ENCODE data around the gene AKT3.
"Not testable (repeated sequence)": the region's sequence is repeated elsewhere in the genome, so short reads cannot be mapped to it uniquely, and the experiment has no call there.

The AKT3 gene

GRCh38 chr1:243841507-243841906 is 8.5 kb downstream of the AKT3 start:
- ATAC-seq: no peak

GRCh38 chr1:243837907-243838535 is 12.0 kb downstream of the AKT3 start:
- peak; percentile 93 to 95 for ATAC-seq

GRCh38 chr1:243834130-243834529 is 15.9 kb downstream of the AKT3 start:
- no peak for ATAC-seq

- no peak for ATAC-seq
Observed at GRCh38 chr1:243831463-243831862, 18.6 kb downstream of the AKT3 start.

- no peak for ATAC-seq
Observed at GRCh38 chr1:243827206-243827605, 22.8 kb downstream of the AKT3 start.

GRCh38 chr1:243824907-243825306 is 25.1 kb downstream of the AKT3 start:
- not testable (repeated sequence) for ATAC-seq

- no peak for ATAC-seq
Observed at GRCh38 chr1:243821177-243821680, 28.8 kb downstream of the AKT3 start.

GRCh38 chr1:243819438-243819839 is 30.6 kb downstream of the AKT3 start:
- no peak for ATAC-seq

- no peak for ATAC-seq
Observed at GRCh38 chr1:243818978-243819377, 31.1 kb downstream of the AKT3 start.

- ATAC-seq: no peak
Observed at GRCh38 chr1:243814718-243815117, 35.3 kb downstream of the AKT3 start.

- ATAC-seq: not testable (repeated sequence)
Observed at GRCh38 chr1:243807346-243807745, 42.7 kb downstream of the AKT3 start.

GRCh38 chr1:243806310-243806709 is 43.7 kb downstream of the AKT3 start:
- peak in 1 of 2 donors; percentile 24 for ATAC-seq

GRCh38 chr1:243802736-243803135 is 47.3 kb downstream of the AKT3 start:
- ATAC-seq: no peak

GRCh38 chr1:243801378-243801777 is 48.7 kb downstream of the AKT3 start:
- no peak for ATAC-seq

GRCh38 chr1:243799908-243800307 is 50.1 kb downstream of the AKT3 start:
- no peak for ATAC-seq

- ATAC-seq: peak; percentile 83 to 90
Observed at GRCh38 chr1:243798726-243799125, 51.3 kb downstream of the AKT3 start.

GRCh38 chr1:243796016-243796415 is 54.0 kb downstream of the AKT3 start:
- no peak for ATAC-seq

GRCh38 chr1:243793298-243793697 is 56.7 kb downstream of the AKT3 start:
- peak in 1 of 2 donors; percentile 36 for ATAC-seq

- no peak for ATAC-seq
Observed at GRCh38 chr1:243792891-243793290, 57.2 kb downstream of the AKT3 start.

- ATAC-seq: no peak
Observed at GRCh38 chr1:243792401-243792800, 57.6 kb downstream of the AKT3 start.

GRCh38 chr1:243791586-243792267 is 58.3 kb downstream of the AKT3 start:
- no peak for ATAC-seq

GRCh38 chr1:243790404-243790803 is 59.6 kb downstream of the AKT3 start:
- ATAC-seq: no peak

- ATAC-seq: no peak
Observed at GRCh38 chr1:243786531-243786930, 63.5 kb downstream of the AKT3 start.

- no peak for ATAC-seq
Observed at GRCh38 chr1:243784506-243784905, 65.5 kb downstream of the AKT3 start.

All from activated CD4-positive, CD25-positive, alpha-beta regulatory T cell treated with anti-CD3 and anti-CD28 coated beads, Interleukin-2, amount 50 U/mL, for 24 hours (primary cell).